ENCODE results near the gene DISC1.

DISC1 gene

GRCh38 chr1:231953660-231954059 lies 327.1 kb downstream of the DISC1 start:
- H3K9me3 ChIP-seq (ENCODE audit: low read length): no peaks in the 10 kb centered on the region
- H4K20me1 ChIP-seq (ENCODE audit: insufficient read depth, low read length): no peaks in the 10 kb centered on the region
- no peak for TF ChIP-seq EZH2 (IDR thresholded peaks at IDR 0.05; ENCODE audit: borderline replicate concordance, low read length)
- TF ChIP-seq, protein P1, sequence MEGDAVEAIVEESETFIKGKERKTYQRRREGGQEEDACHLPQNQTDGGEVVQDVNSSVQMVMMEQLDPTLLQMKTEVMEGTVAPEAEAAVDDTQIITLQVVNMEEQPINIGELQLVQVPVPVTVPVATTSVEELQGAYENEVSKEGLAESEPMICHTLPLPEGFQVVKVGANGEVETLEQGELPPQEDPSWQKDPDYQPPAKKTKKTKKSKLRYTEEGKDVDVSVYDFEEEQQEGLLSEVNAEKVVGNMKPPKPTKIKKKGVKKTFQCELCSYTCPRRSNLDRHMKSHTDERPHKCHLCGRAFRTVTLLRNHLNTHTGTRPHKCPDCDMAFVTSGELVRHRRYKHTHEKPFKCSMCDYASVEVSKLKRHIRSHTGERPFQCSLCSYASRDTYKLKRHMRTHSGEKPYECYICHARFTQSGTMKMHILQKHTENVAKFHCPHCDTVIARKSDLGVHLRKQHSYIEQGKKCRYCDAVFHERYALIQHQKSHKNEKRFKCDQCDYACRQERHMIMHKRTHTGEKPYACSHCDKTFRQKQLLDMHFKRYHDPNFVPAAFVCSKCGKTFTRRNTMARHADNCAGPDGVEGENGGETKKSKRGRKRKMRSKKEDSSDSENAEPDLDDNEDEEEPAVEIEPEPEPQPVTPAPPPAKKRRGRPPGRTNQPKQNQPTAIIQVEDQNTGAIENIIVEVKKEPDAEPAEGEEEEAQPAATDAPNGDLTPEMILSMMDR (IDR thresholded peaks at IDR 0.05; ENCODE audit: low read length): no peak
- no peaks in the 10 kb centered on the region for H3K27me3 ChIP-seq (ENCODE audit: insufficient read depth, low read length)
- no peak overlapping the region for H2AFZ ChIP-seq (ENCODE audit: low read length)
- no peak overlapping the region for H3K4me3 ChIP-seq (ENCODE audit: low read depth, low read length, poor library complexity, severe bottlenecking)
- no peaks in the 10 kb centered on the region for H3K79me2 ChIP-seq (ENCODE audit: insufficient read depth, low read length)
- H3K4me2 ChIP-seq (ENCODE audit: low read length): no peak overlapping the region
- H3K36me3 ChIP-seq (ENCODE audit: insufficient read depth, low read length): no peaks in the 10 kb centered on the region
- H3K9ac ChIP-seq (ENCODE audit: low read length): no peak overlapping the region
- no peak overlapping the region for H3K27ac ChIP-seq (ENCODE audit: low read depth, low read length, poor library complexity, severe bottlenecking)
- H3K9me2 ChIP-seq (ENCODE audit: low read depth, low read length): no peaks in the 10 kb centered on the region
- H3F3A ChIP-seq (ENCODE audit: insufficient read depth, low read length): no peaks in the 10 kb centered on the region
- no peaks in the 10 kb centered on the region for H3K4me1 ChIP-seq (ENCODE audit: insufficient read depth, low read length, severe bottlenecking)

DNA sequence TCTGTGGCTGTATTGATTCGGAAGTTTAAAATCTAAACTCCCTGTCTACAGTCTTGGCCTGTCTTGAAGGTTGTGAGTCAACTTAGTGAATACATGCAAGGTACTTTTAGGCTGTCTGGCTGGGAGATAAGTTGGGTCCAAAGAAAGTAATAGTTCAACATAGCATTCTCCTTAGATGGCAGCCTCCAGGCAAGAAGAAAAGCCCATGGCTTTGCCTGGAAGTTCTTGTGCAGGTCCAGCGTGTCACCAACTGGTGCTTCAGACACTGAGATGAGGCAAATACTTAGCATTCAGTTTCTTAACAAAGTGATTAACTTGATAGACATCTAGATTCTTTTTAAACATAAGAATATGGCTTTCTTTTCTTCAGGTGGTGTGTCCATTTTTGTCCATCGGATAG lies 328.2 kb downstream of the DISC1 start:
- Histone ChIP-seq H2AFZ (ENCODE audit: low read length) (no peak overlapping the region), H3K4me1 (ENCODE audit: insufficient read depth, low read length, severe bottlenecking) (no peaks in the 10 kb centered on the region), H3K4me2 (ENCODE audit: low read length) (no peak overlapping the region), H3K27me3 (ENCODE audit: insufficient read depth, low read length) (no peaks in the 10 kb centered on the region), H3F3A (ENCODE audit: insufficient read depth, low read length) (no peaks in the 10 kb centered on the region), H3K27ac (ENCODE audit: low read depth, low read length, poor library complexity, severe bottlenecking) (no peak overlapping the region), H3K9me3 (ENCODE audit: low read length) (no peaks in the 10 kb centered on the region), H3K36me3 (ENCODE audit: insufficient read depth, low read length) (no peaks in the 10 kb centered on the region), H4K20me1 (ENCODE audit: insufficient read depth, low read length) (no peaks in the 10 kb centered on the region), H3K4me3 (ENCODE audit: low read depth, low read length, poor library complexity, severe bottlenecking) (no peak overlapping the region), H3K79me2 (ENCODE audit: insufficient read depth, low read length) (no peaks in the 10 kb centered on the region), H3K9ac (ENCODE audit: low read length) (no peak overlapping the region), H3K9me2 (ENCODE audit: low read depth, low read length) (no peaks in the 10 kb centered on the region)
- no peak for TF ChIP-seq EZH2 (IDR thresholded peaks at IDR 0.05; ENCODE audit: borderline replicate concordance, low read length)
- TF ChIP-seq, protein P1 (IDR thresholded peaks at IDR 0.05; ENCODE audit: low read length): no peak

DNA sequence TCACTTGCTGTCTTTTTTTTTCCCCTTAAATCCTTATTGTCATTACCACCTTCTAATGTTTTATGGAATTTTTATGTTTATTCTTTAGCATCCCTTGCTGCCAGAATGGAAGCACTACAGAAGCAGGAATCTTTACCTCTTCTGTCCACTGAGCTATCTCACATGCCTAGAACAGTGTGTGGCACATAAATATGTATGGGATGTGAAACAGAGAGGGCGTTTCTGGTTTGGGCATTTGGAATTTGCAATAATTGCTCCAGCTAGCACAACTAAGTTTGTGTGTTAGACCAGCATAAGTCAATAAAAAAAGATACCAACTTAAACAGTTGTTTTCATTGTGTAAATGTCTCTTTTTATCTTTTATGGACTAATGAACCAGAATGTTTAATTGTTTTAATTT lies 330.8 kb downstream of the DISC1 start:
- no peaks in the 10 kb centered on the region for H3K9me3 ChIP-seq (ENCODE audit: low read length)
- no peaks in the 10 kb centered on the region for H3K79me2 ChIP-seq (ENCODE audit: insufficient read depth, low read length)
- no peaks in the 10 kb centered on the region for H3K9me2 ChIP-seq (ENCODE audit: low read depth, low read length)
- no peaks in the 10 kb centered on the region for H3K36me3 ChIP-seq (ENCODE audit: insufficient read depth, low read length)
- H3K4me1 ChIP-seq (ENCODE audit: insufficient read depth, low read length, severe bottlenecking): no peaks in the 10 kb centered on the region
- no peaks in the 10 kb centered on the region for H3F3A ChIP-seq (ENCODE audit: insufficient read depth, low read length)
- no peaks in the 10 kb centered on the region for H4K20me1 ChIP-seq (ENCODE audit: insufficient read depth, low read length)
- no peak overlapping the region for H2AFZ ChIP-seq (ENCODE audit: low read length)
- no peaks in the 10 kb centered on the region for H3K27me3 ChIP-seq (ENCODE audit: insufficient read depth, low read length)
- TF ChIP-seq, protein P1 (IDR thresholded peaks at IDR 0.05; ENCODE audit: low read length): no peak
- TF ChIP-seq EZH2 (IDR thresholded peaks at IDR 0.05; ENCODE audit: borderline replicate concordance, low read length): no peak
- H3K27ac ChIP-seq (ENCODE audit: low read depth, low read length, poor library complexity, severe bottlenecking): no peak overlapping the region
- no peak overlapping the region for H3K4me2 ChIP-seq (ENCODE audit: low read length)
- H3K9ac ChIP-seq (ENCODE audit: low read length): no peak overlapping the region
- no peak overlapping the region for H3K4me3 ChIP-seq (ENCODE audit: low read depth, low read length, poor library complexity, severe bottlenecking)

All from OCI-LY1 (cell line).